Astrocyte (in vitro differentiated cells and primary cell): ENCODE data around the gene CPA4. TPM values are rescaled to one million over a fixed set of nuclear protein-coding genes. Genes with fewer than 3 reads are reported as not detected.

Source experiments
- DNase-seq: peaks from one replicate; pipeline ENCODE4 v3.0.0-alpha.2; 2010; ENCODE audit warnings: low read depth
- FAIRE-seq: peaks from 2 replicates; lab custom pipeline; 2011; peaks lifted over from hg19 to GRCh38; lab: Jason Lieb, UNC
- H2AFZ ChIP-seq: 2 replicates; pipeline ENCODE4 v1.6.0; 2012; ENCODE audit warnings: low read depth, low read length, inconsistent platforms
- H3K27ac ChIP-seq: 2 replicates; pipeline ENCODE4 v1.5.1; 2011; ENCODE audit warnings: low read depth, low read length, inconsistent platforms
- H3K27me3 ChIP-seq: 2 replicates; pipeline ENCODE4 v1.6.0; 2011; ENCODE audit warnings: low read length, inconsistent platforms; ENCODE audit not compliant: insufficient read depth
- H3K36me3 ChIP-seq: 2 replicates; pipeline ENCODE4 v1.5.1; 2011; ENCODE audit warnings: low read length, inconsistent platforms; ENCODE audit not compliant: insufficient read depth
- H3K4me1 ChIP-seq: 2 replicates; pipeline ENCODE4 v1.5.1; 2011; ENCODE audit warnings: low read length, inconsistent platforms; ENCODE audit not compliant: insufficient read depth
- H3K4me2 ChIP-seq: 2 replicates; pipeline ENCODE4 v1.6.0; 2012; ENCODE audit warnings: low read length, inconsistent platforms
- H3K4me3 ChIP-seq: 2 replicates; pipeline ENCODE4 v1.5.1; 2011; ENCODE audit warnings: low read depth, mild to moderate bottlenecking, low read length, inconsistent platforms; ENCODE audit not compliant: insufficient read depth
- H3K79me2 ChIP-seq: 2 replicates; pipeline ENCODE4 v1.6.0; 2012; ENCODE audit warnings: mild to moderate bottlenecking, low read length, inconsistent platforms; ENCODE audit not compliant: insufficient read depth
- H3K9ac ChIP-seq: 2 replicates; pipeline ENCODE4 v1.6.0; 2012; ENCODE audit warnings: mild to moderate bottlenecking, low read length, inconsistent platforms
- H3K9me3 ChIP-seq: 2 replicates; pipeline ENCODE4 v1.5.1; 2012; ENCODE audit warnings: low read depth, mild to moderate bottlenecking, low read length, inconsistent platforms; ENCODE audit not compliant: insufficient read depth
- H4K20me1 ChIP-seq: 2 replicates; pipeline ENCODE4 v1.6.0; 2012; ENCODE audit warnings: low read length, inconsistent platforms; ENCODE audit not compliant: insufficient read depth
- H3K27ac Mint-ChIP-seq: one replicate; pipeline ENCODE4 v1.8.0; 2021; ENCODE audit warnings: mild to moderate bottlenecking, mixed read lengths; ENCODE audit not compliant: unreplicated experiment
- H3K27me3 Mint-ChIP-seq: one replicate; pipeline ENCODE4 v1.8.0; 2021; ENCODE audit warnings: low read depth, mixed read lengths; ENCODE audit not compliant: unreplicated experiment
- H3K36me3 Mint-ChIP-seq: one replicate; pipeline ENCODE4 v1.8.0; 2021; ENCODE audit warnings: low read depth, mixed read lengths; ENCODE audit not compliant: unreplicated experiment
- H3K4me1 Mint-ChIP-seq: one replicate; pipeline ENCODE4 v1.8.0; 2021; ENCODE audit warnings: low read depth, mixed read lengths; ENCODE audit not compliant: unreplicated experiment
- H3K4me3 Mint-ChIP-seq: one replicate; pipeline ENCODE4 v1.8.0; 2021; ENCODE audit warnings: mild to moderate bottlenecking, moderate library complexity, mixed read lengths; ENCODE audit not compliant: unreplicated experiment
- H3K9me3 Mint-ChIP-seq: one replicate; pipeline ENCODE4 v1.8.0; 2021; ENCODE audit warnings: mild to moderate bottlenecking, mixed read lengths; ENCODE audit not compliant: unreplicated experiment
- EZH2 ChIP-seq: IDR thresholded peaks from 2 replicates; pipeline ENCODE4 v1.6.1; 2012; ENCODE audit warnings: mild to moderate bottlenecking, low read length, inconsistent platforms; ENCODE audit not compliant: insufficient read depth
- total RNA-seq: library from RNA; stranded (reverse); gene quantifications from 2 replicates; pipeline ENCODE4 v1.2.1, GENCODE V29; 2021
- TF ChIP-seq, protein P1 (sequence below): IDR thresholded peaks from 2 replicates; pipeline ENCODE4 v1.5.1; 2011; ENCODE audit warnings: low read depth, mild to moderate bottlenecking, inconsistent platforms, low read length, moderate library complexity; ENCODE audit not compliant: insufficient read depth

The CPA4 gene
- total RNA-seq, 1 donor from 2014 or later, result 111 TPM

DNA sequence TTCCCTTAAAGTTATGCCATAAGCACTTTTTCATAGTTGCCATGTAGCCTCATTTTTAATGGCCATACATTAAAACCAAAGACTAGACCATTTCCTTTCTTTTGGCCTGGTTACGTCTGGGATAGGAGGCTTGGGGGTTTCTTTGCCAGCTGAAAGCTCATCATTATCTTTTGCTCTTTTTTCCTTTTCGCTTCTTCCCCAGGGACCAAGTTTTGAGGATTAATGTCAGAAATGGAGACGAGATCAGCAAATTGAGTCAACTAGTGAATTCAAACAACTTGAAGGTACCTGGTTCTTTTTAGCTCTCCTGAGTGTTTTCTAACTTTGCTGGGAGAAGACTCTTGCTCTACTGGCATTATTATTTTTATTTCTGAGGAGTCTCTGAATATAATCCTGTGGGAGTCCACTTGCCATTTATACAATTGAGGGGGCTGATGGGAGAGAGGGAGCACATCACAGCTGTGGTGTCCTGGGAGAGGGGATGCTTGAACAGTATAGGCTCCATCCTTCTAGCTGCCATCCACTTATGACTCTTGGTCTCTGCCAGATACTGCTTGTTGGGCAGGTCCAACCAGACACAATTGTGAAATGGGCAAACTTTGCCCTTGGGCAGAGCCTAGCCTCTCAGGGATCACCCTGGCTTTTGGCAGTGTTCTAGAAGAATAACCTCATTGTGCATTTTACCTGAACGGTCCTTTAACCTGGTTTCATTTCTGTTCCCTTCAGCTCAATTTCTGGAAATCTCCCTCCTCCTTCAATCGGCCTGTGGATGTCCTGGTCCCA is 5.8 kb downstream of the CPA4 start:
- FAIRE-seq (no peak), DNase-seq (no peak)
- Mint-ChIP-seq H3K4me1 (peaks cover 15% of the 10 kb centered on the region), H3K27ac (no peak overlapping the region), H3K4me3 (no peak overlapping the region), H3K9me3 (peaks cover 4% of the 10 kb centered on the region), H3K27me3 (no peaks in the 10 kb centered on the region), H3K36me3 (peaks cover 19% of the 10 kb centered on the region)
- Histone ChIP-seq H3K27ac (no peak overlapping the region), H3K79me2 (peaks cover 25% of the 10 kb centered on the region), H3K27me3 (no peaks in the 10 kb centered on the region), H2AFZ (no peak overlapping the region), H4K20me1 (no peaks in the 10 kb centered on the region), H3K4me3 (no peak overlapping the region), H3K4me1 (peaks cover 12% of the 10 kb centered on the region), H3K36me3 (peaks cover 36% of the 10 kb centered on the region), H3K9ac (no peak overlapping the region), H3K9me3 (no peaks in the 10 kb centered on the region), H3K4me2 (no peak overlapping the region)
- no peak for TF ChIP-seq EZH2
- TF ChIP-seq, protein P1, sequence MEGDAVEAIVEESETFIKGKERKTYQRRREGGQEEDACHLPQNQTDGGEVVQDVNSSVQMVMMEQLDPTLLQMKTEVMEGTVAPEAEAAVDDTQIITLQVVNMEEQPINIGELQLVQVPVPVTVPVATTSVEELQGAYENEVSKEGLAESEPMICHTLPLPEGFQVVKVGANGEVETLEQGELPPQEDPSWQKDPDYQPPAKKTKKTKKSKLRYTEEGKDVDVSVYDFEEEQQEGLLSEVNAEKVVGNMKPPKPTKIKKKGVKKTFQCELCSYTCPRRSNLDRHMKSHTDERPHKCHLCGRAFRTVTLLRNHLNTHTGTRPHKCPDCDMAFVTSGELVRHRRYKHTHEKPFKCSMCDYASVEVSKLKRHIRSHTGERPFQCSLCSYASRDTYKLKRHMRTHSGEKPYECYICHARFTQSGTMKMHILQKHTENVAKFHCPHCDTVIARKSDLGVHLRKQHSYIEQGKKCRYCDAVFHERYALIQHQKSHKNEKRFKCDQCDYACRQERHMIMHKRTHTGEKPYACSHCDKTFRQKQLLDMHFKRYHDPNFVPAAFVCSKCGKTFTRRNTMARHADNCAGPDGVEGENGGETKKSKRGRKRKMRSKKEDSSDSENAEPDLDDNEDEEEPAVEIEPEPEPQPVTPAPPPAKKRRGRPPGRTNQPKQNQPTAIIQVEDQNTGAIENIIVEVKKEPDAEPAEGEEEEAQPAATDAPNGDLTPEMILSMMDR, result no peak

DNA sequence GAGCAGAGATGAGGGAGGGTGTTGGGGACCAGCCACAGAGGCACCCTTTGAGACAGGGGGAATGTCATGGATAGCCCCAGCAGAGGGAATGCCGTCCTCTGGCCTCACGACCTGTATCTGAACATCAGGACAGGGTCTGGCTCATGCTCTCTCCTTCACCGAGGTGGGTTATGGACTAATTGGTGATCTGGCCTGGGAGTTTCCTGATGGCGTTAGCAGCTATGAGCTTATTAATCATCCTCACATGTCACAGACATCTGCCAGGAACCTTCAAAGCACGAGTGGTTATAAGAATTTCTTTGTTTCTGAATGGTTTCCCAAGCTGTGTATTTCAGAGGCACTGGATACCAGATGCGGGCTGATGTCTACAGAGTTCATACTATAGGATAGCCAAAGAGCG is 6.9 kb downstream of the CPA4 start:
- Histone ChIP-seq H3K4me1 (peaks cover 2% of the 10 kb centered on the region), H3K4me2 (no peak overlapping the region), H3K4me3 (no peak overlapping the region), H3K9ac (no peak overlapping the region), H3K27me3 (no peaks in the 10 kb centered on the region), H3K36me3 (peaks cover 44% of the 10 kb centered on the region), H3K79me2 (peaks cover 13% of the 10 kb centered on the region), H4K20me1 (no peaks in the 10 kb centered on the region), H3K27ac (no peak overlapping the region), H3K9me3 (no peaks in the 10 kb centered on the region), H2AFZ (no peak overlapping the region)
- H3K4me1 Mint-ChIP-seq, result peaks cover 5% of the 10 kb centered on the region
- peaks cover 23% of the 10 kb centered on the region for H3K36me3 Mint-ChIP-seq
- no peaks in the 10 kb centered on the region for H3K27me3 Mint-ChIP-seq
- peaks cover 6% of the 10 kb centered on the region for H3K9me3 Mint-ChIP-seq
- no peak for TF ChIP-seq EZH2
- TF ChIP-seq, protein P1, result no peak
- FAIRE-seq, result no peak
- no peak overlapping the region for H3K27ac Mint-ChIP-seq
- H3K4me3 Mint-ChIP-seq, result no peak overlapping the region
- peak; percentile 41 for DNase-seq

DNA sequence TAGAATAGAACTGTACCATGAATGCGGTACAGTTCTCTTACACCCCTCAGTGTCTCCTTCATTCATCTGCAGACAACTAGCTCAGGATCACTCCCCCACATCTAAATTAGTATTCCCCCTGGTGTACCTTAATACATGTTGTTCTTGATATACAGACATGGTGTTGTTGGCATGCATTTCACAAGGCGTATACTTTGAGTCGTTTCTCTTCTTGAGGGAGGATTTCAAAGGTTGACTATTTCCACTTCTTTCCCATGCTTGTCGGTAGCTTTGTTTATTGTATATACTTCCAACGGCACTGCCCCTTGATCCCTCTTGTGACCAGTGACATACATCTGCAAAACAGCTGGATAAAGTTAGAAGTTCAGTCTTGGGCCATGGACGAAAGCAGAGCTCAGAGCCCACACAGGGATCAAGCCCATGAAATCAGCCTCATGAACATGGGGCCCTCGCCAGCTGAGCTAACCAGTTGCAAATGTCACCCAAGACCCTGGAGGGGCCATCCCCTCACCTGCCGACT is 8.6 kb downstream of the CPA4 start:
- H3K9me3 ChIP-seq, result no peaks in the 10 kb centered on the region
- Mint-ChIP-seq H3K4me1 (no peaks in the 10 kb centered on the region), H3K27me3 (no peaks in the 10 kb centered on the region), H3K27ac (no peak overlapping the region), H3K9me3 (peaks cover 3% of the 10 kb centered on the region), H3K36me3 (peaks cover 29% of the 10 kb centered on the region), H3K4me3 (no peak overlapping the region)
- peaks cover 3% of the 10 kb centered on the region for H3K79me2 ChIP-seq
- H3K36me3 ChIP-seq, result peaks cover 50% of the 10 kb centered on the region
- no peak overlapping the region for H3K4me2 ChIP-seq
- no peak overlapping the region for H2AFZ ChIP-seq
- H4K20me1 ChIP-seq, result no peaks in the 10 kb centered on the region
- no peak overlapping the region for H3K4me3 ChIP-seq
- no peaks in the 10 kb centered on the region for H3K27me3 ChIP-seq
- no peak overlapping the region for H3K27ac ChIP-seq
- H3K4me1 ChIP-seq, result no peaks in the 10 kb centered on the region
- FAIRE-seq (no peak), DNase-seq (no peak)
- no peak overlapping the region for H3K9ac ChIP-seq
- TF ChIP-seq EZH2, result no peak
- TF ChIP-seq, protein P1, result no peak
